ENCODE measurements around the gene KATNAL2.

The KATNAL2 gene

DNA sequence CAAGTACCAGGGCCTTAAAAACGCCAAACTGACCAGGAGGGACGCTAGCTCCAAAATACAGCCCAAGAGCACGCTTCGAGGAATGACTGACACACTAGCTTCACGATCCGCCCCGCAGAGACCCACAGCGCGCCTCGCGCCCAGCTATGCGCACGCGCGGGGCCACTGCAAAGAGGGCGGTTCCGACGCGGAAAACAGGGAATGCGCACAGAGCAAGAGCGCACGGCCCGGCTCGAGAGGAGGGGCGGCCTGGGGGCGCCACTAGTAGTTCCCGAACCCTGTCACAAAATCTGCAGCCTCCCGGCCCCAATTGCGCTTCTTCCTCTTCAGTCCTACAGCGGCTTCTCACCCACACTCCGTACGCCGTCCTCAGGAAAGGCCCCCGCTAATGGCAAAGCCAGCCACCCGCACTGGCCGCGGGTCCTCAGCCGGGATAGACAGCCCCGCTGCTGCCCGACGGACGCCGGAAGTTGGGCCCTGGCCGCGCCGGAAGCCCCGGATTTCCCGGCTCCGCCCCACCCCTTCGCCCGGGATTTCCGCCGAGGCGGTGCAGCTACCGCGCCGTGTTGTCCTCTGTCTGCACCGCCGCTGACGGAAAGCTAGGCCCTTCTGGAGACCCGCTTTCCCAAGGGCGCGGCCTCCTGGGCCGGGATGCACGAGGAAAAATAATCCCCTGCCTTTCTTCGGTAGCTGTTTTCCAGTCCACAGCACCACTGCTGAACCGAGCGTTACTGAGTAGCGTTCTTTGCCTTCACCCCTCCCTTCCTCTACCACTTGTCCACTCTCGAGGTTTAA, 232.8 kb downstream of the KATNAL2 start, which contains the start of gene HDHD2:
Gene HDHD2 (minus strand): TSS at position 472 of the 795 bp plus-strand sequence. CDS start 14,061 bp downstream, outside the sequence.
- DNase-seq (ENCODE audit: extremely low spot score): peak; percentile 73
- CTCF ChIA-PET: interaction anchor here (1.0 to 1.2 kb wide), 2 partner anchors 75 to 605 kb away, joined by 3 read pairs; no protein-coding TSS in a partner anchor

DNA sequence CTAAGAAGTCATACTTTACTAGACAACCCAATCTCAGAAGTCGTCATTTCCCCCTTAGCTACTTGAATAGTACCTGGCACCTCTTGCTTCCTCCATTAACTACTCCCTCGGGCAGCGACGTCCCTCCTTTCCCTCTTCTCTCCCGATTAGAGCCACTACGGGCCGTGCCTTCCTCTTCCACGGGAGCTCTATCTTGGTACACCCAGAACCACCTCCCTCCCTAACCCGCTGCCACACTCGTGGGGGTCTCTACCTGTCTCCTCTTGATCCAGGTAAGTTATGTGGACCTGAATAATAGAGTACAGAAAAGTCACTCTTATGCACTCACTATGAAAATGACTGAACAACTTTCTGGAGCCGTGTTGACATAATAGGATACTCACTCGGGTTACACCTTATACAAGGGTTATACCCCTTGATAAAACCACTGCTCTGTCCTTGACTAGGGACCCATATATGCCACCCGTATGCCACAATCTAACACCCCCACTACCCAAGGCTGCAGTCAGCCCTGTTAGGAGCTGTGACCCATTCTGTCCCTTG, 233.5 kb downstream of the KATNAL2 start:
- POLR2A ChIA-PET: interaction anchor here (0.8 to 2.3 kb wide), 10 partner anchors 9 to 76 kb away, joined by 3 to 14 read pairs (median 6); no protein-coding TSS in a partner anchor
- DNase-seq (ENCODE audit: extremely low spot score): no peak
- CTCF ChIA-PET: no interaction called here
- TF ChIP-seq L3MBTL2 (conservative IDR thresholded peaks at IDR 0.05) (no peak), SP1 (IDR thresholded peaks at IDR 0.05) (no peak), NFRKB (IDR thresholded peaks at IDR 0.05) (no peak), LEF1 (IDR thresholded peaks at IDR 0.05; ENCODE audit: borderline replicate concordance) (no peak), CTBP1 (IDR thresholded peaks at IDR 0.05; ENCODE audit: borderline replicate concordance) (no peak), TARDBP (IDR thresholded peaks at IDR 0.05) (no peak), SUZ12 (IDR thresholded peaks at IDR 0.05) (no peak), HDGF (IDR thresholded peaks at IDR 0.05; ENCODE audit: borderline replicate concordance) (no peak), FOXA1 (IDR thresholded peaks at IDR 0.05) (no peak), FOXM1 (IDR thresholded peaks at IDR 0.05; ENCODE audit: borderline replicate concordance) (no peak), BHLHE40 (IDR thresholded peaks at IDR 0.05; ENCODE audit: borderline replicate concordance) (no peak), ARNT (IDR thresholded peaks at IDR 0.05) (no peak)

More for the DNA sequence above, 232.8 kb downstream of the KATNAL2 start, which contains the start of gene HDHD2:
- POLR2A ChIA-PET: interaction anchor here (0.8 to 2.3 kb wide), 18 partner anchors 9 to 743 kb away, joined by 3 to 14 read pairs (median 4); no protein-coding TSS in a partner anchor
- no peak for TF ChIP-seq FOXK2 (IDR thresholded peaks at IDR 0.05)
- TF ChIP-seq, protein P1, sequence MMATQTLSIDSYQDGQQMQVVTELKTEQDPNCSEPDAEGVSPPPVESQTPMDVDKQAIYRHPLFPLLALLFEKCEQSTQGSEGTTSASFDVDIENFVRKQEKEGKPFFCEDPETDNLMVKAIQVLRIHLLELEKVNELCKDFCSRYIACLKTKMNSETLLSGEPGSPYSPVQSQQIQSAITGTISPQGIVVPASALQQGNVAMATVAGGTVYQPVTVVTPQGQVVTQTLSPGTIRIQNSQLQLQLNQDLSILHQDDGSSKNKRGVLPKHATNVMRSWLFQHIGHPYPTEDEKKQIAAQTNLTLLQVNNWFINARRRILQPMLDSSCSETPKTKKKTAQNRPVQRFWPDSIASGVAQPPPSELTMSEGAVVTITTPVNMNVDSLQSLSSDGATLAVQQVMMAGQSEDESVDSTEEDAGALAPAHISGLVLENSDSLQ (IDR thresholded peaks at IDR 0.05): peak; percentile 83
- TF ChIP-seq SUZ12 (IDR thresholded peaks at IDR 0.05): no peak
- no peak for TF ChIP-seq NFRKB (IDR thresholded peaks at IDR 0.05)
- no peak for TF ChIP-seq CTBP1 (IDR thresholded peaks at IDR 0.05; ENCODE audit: borderline replicate concordance)
- no peak for TF ChIP-seq BHLHE40 (IDR thresholded peaks at IDR 0.05; ENCODE audit: borderline replicate concordance)
- peak; percentile 63 for TF ChIP-seq L3MBTL2 (conservative IDR thresholded peaks at IDR 0.05)
- TF ChIP-seq SP1 (IDR thresholded peaks at IDR 0.05): no peak
- peak; percentile 49; the same call in 1 of the 2 replicates for TF ChIP-seq ELF4 (IDR thresholded peaks at IDR 0.05)
- no peak for TF ChIP-seq ZNF384 (IDR thresholded peaks at IDR 0.05)

DNA sequence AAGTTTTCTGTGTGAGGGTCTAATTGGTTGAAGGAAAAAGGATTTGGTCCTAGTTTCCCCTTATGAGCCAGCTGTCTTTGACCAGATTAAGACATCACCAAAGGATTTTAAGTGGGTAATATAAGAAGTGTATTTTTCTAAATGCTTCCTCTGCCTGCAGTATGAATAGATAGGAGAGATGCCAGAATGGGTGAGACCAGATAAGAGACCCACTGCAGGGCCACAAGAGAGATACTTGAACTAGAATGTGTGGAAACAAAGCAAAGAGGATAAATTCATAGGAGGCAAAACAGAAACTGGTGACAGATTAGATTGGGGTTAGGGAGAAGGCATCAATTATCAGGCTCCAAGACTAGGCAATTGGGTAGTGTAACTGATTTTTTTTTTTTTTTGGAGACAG, 234.0 kb downstream of the KATNAL2 start:
- TF ChIP-seq, protein P1 (IDR thresholded peaks at IDR 0.05): no peak
- TF ChIP-seq ARNT (IDR thresholded peaks at IDR 0.05): no peak
- no peak for TF ChIP-seq FOXM1 (IDR thresholded peaks at IDR 0.05; ENCODE audit: borderline replicate concordance)
- no peak for TF ChIP-seq SUZ12 (IDR thresholded peaks at IDR 0.05)
- no peak for TF ChIP-seq ELF4 (IDR thresholded peaks at IDR 0.05)
- POLR2A ChIA-PET: interaction anchor here (1.4 to 2.3 kb wide), 4 partner anchors 8 to 53 kb away, joined by 5 to 14 read pairs (median 10); no protein-coding TSS in a partner anchor
- CTCF ChIA-PET: no interaction called here
- no peak for DNase-seq (ENCODE audit: extremely low spot score)
